ENCODE results near the gene C3orf33.

DNA sequence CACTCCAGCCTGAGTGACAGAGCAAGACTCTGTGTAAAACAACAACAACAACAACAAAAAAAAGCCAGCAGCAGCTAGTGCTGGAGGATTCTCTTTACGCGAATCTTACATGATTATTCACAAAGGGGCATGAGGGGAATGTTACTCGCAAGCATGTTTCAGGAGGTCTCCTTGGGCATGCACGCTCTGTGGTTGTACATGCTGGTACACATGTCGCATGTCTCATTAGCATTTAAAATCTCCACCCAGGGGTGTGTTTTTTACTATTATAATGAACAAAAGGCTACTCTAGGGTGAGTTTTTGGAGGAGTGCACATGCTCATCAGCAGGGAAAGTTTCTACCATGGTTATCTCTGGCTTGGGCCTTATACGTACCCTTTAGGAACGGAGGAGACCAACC lies 48.5 kb downstream of the C3orf33 start:
- TF ChIP-seq CTCF (IDR thresholded peaks at IDR 0.05) (no peak), POLR2A (IDR thresholded peaks at IDR 0.05) (no peak)

All from uterus (tissue), 2 donors.